Calu3 (cell line): ENCODE data around the gene NLN. TPM values are rescaled to one million over a fixed set of nuclear protein-coding genes. Genes with fewer than 3 reads are reported as not detected.

Experiments
- BruUV-seq: library from RNA; stranded (reverse); fragments of 400-500 nt; replicated peaks from 2 replicates; lab custom pipeline; 2021; lab: Mats Ljungman, UMichigan
- CTCF ChIA-PET: fragments of 300-600 bp; sonication (Branson Sonifier 250); formaldehyde crosslinking; loops from one replicate; lab custom pipeline; 2022; ENCODE audit warnings: antibody characterized with exemption; lab: Charles Lee
- DNase-seq: peaks from one replicate; pipeline ENCODE4 v3.0.0; 2022
- H3K27ac Mint-ChIP-seq: one replicate; pipeline ENCODE4 v1.8.0; 2022; ENCODE audit warnings: mixed read lengths; ENCODE audit not compliant: unreplicated experiment
- H3K27me3 Mint-ChIP-seq: one replicate; pipeline ENCODE4 v1.8.0; 2022; ENCODE audit warnings: mixed read lengths; ENCODE audit not compliant: unreplicated experiment
- H3K36me3 Mint-ChIP-seq: one replicate; pipeline ENCODE4 v1.8.0; 2022; ENCODE audit warnings: mild to moderate bottlenecking, moderate library complexity, mixed read lengths; ENCODE audit not compliant: insufficient read depth, unreplicated experiment
- H3K4me1 Mint-ChIP-seq: one replicate; pipeline ENCODE4 v1.8.0; 2022; ENCODE audit warnings: mild to moderate bottlenecking, low read depth, mixed read lengths; ENCODE audit not compliant: unreplicated experiment
- H3K4me3 Mint-ChIP-seq: one replicate; pipeline ENCODE4 v1.8.0; 2022; ENCODE audit warnings: mild to moderate bottlenecking, low read depth, moderate library complexity, mixed read lengths; ENCODE audit not compliant: unreplicated experiment
- H3K9me3 Mint-ChIP-seq: one replicate; pipeline ENCODE4 v1.8.0; 2022; ENCODE audit warnings: low read depth, mixed read lengths; ENCODE audit not compliant: unreplicated experiment
- CTCF ChIP-seq: fragments of 200-600 bp; IDR thresholded peaks from one replicate; pipeline ENCODE4 v1.8.0; 2022; ENCODE audit warnings: antibody characterized with exemption; ENCODE audit not compliant: unreplicated experiment
- intact Hi-C: fragments of 100-400 bp; cut with micrococcal nuclease; formaldehyde crosslinking; loops from one replicate; pipeline ENCODE4 v1.10.0; 2022; ENCODE audit not compliant: unreplicated experiment
- total RNA-seq: library from RNA; stranded (reverse); gene quantifications from 2 replicates; pipeline ENCODE4 v1.2.3, GENCODE V29; 2022

NLN gene
- total RNA-seq, 1 experiment from 2014 or later: 47.9 TPM

DNA sequence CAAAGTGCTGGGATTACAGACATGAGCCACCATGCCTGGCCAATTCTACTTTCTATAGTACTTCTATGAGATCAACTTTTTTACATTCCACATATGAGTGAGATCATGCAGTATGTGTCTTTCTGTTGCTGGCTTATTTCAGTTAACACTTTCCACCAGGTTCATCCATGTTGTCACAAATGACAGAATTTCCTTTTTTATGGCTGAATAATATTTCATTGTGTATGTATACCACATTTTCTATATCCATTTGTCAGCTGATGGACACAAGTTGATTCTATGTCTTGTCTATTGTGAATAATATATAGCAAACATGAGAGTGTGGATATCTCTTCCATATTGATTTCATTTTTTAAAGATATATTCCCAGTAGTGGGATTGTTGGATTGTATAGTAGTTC is 17.2 kb downstream of the NLN start:
- CTCF ChIA-PET: no interaction called here
- no peaks in the 10 kb centered on the region for H3K27me3 Mint-ChIP-seq
- H3K27ac Mint-ChIP-seq: no peak overlapping the region
- H3K36me3 Mint-ChIP-seq: no peaks in the 10 kb centered on the region
- no peak for DNase-seq
- peaks cover 35% of the 10 kb centered on the region for H3K4me1 Mint-ChIP-seq
- no peak for TF ChIP-seq CTCF
- H3K9me3 Mint-ChIP-seq: no peaks in the 10 kb centered on the region
- no TSS peak for BruUV-seq
- no peak overlapping the region for H3K4me3 Mint-ChIP-seq
- intact Hi-C loops: no loop called here

DNA sequence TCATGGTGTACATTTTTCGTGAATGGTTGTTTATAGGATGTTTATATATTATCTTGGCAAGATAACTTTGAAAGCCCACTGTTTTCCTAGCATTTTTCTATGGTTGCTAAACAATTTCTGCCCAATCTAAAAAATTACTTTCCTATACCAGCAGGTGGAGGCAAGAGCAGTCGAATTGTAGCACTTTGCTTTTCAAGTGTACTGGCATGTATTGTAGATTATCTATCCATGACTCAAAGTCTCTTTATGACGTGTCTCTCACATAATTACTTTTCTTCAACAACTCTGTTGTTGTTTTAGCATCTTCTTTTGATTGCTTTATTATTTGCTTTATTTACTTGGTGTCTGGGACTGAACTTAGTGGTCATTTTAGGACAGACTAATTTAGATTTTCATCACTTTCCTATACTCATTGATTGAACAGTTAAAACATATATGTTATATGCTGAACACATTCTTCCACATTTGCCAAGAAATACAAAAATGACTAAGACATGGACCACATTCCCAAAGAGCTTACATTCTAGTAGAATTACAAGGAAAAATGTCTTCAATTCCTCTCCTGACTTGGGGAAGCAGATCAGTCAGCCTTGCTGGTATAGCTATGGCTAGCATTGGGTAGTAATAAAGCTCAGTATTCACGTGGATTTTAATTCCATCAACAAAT is 20.7 kb downstream of the NLN start:
- intact Hi-C loops: loop anchor here (5.0 kb wide), 2 partner anchors 70 to 185 kb away; partner anchors contain the start of gene ERBIN
- peak; percentile 22 for DNase-seq
- BruUV-seq: no TSS peak
- no peaks in the 10 kb centered on the region for H3K27me3 Mint-ChIP-seq
- H3K9me3 Mint-ChIP-seq: no peaks in the 10 kb centered on the region
- no peak overlapping the region for H3K4me3 Mint-ChIP-seq
- no peaks in the 10 kb centered on the region for H3K36me3 Mint-ChIP-seq
- H3K4me1 Mint-ChIP-seq: peaks cover 26% of the 10 kb centered on the region
- H3K27ac Mint-ChIP-seq: peak overlapping the region; percentile 7
- TF ChIP-seq CTCF: peak; percentile 69
- CTCF ChIA-PET: interaction anchor here (1.3 kb wide), 1 partner anchor 432 kb away, joined by 3 read pairs; no protein-coding TSS in a partner anchor

GRCh38 chr5:65749221-65749844 is 27.3 kb downstream of the NLN start:
- TF ChIP-seq CTCF: no peak
- CTCF ChIA-PET: no interaction called here
- no peak overlapping the region for H3K4me3 Mint-ChIP-seq
- no peak overlapping the region for H3K27ac Mint-ChIP-seq
- no peak for DNase-seq
- H3K9me3 Mint-ChIP-seq: peaks cover 3% of the 10 kb centered on the region
- intact Hi-C loops: no loop called here
- no peaks in the 10 kb centered on the region for H3K36me3 Mint-ChIP-seq
- H3K27me3 Mint-ChIP-seq: no peaks in the 10 kb centered on the region
- peaks cover 42% of the 10 kb centered on the region for H3K4me1 Mint-ChIP-seq
- no TSS peak for BruUV-seq

DNA sequence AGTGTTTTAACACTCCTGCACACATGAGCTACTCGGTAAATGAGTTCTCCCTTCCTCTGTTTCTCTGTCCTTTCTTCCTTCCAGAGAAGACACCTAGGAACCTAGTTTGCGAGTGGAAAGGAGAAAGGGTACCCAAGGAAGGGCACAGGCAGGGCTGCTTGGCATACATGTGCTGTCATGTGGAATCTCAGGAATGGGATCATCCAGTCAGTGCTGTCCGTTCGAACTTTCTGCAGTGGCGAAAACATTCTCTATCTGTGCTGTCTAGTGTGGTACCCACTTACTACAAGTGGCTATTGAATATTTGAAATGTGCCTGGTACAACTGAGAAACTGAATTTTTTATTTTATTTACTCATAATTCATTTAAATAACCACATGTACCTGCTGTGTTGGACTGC is 28.0 kb downstream of the NLN start:
- Mint-ChIP-seq H3K27me3 (no peaks in the 10 kb centered on the region), H3K4me1 (peaks cover 42% of the 10 kb centered on the region), H3K4me3 (no peak overlapping the region), H3K36me3 (no peaks in the 10 kb centered on the region), H3K9me3 (peaks cover 3% of the 10 kb centered on the region), H3K27ac (no peak overlapping the region)
- no peak for TF ChIP-seq CTCF
- no peak for DNase-seq
- CTCF ChIA-PET: interaction anchor here (1.2 kb wide), 1 partner anchor 62 kb away, joined by 4 read pairs; no protein-coding TSS in a partner anchor
- intact Hi-C loops: loop anchor here (10.0 kb wide), 1 partner anchor 395 kb away; the partner anchor contains the start of gene SREK1
- no TSS peak for BruUV-seq
